ENCODE results near the gene WSB2.

Gene WSB2

DNA sequence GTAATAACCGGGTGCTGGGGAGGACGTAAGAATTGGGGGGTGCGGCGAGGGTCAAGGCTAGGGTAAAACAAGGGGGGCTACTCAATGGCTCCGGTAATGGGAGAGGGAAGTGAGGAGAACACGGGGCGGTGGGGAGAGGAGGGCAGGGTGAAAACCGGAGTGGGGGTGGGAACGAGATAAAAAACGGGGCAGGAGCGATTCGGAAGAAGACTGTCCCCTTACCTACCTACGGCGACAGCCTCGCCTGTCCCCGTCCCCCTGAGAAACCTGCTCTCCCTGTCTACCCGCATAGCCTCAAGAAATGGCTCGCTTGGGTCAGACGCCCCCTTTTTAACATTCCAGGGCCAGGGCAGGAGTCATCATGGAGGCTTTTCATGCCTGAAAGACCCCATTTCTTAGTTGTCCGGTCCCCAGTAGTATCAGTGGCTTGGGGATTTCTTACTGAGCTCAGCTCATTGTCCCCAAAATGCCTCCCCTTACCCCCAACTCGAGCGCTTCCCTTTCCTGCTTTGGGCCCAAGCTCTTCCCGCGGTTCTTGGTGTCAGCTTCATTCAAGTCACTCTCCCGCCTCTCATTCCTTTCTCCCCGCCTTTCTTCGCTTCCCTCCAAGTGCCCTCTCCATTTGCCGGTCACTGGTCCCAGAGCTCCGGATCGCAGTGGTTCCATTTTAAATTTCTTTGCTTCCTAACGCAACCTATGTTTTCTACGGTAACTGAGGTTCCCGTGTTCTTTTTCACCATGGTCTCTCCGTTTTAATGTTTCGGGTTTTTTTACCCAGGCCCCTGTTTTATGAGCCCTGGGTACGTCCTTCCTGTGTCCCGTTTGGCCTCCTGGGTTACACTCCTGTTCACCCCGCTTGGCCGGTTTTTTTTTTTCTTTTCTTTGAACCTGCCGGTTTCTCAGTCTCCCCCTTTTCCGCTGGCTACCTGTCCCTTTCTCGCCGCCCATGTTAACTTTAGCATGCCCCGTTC is 1.2 kb upstream of the WSB2 start:
- no peak for DNase-seq

DNA sequence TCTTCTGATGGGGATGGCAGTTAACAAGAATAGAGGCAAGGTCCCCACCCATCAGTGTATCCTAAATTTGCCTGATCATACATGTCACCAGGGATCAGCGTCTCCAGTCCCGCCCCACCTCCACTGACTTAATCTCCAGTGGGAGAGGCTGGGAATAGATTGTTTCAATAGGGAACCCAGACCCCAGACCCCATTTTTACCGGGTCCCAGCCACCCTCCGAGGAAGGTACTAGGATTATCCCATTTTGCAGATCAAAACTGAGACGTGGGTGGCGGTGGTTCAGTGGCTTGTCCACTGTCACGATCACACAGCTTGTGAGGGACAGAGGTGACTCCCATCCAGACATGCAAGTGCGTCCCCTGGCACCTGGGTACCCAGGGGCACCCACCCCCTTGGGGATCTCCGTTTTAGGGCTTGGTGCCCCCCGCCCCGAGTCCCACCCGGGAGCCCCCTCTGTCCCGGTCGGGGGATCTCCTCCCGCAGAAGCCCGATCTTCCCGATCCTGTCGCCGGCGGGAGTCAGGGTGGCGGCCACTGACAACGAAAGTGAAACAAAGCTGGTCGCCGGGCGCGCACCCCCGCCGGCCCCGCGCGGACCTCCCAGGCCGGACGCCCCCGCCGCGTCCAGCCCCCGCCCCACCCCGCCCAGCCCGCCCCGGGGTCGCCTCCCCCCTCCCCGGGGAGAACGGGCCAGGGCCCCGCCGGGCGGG is 523 bp downstream of the WSB2 start:
- DNase-seq, result no peak

DNA sequence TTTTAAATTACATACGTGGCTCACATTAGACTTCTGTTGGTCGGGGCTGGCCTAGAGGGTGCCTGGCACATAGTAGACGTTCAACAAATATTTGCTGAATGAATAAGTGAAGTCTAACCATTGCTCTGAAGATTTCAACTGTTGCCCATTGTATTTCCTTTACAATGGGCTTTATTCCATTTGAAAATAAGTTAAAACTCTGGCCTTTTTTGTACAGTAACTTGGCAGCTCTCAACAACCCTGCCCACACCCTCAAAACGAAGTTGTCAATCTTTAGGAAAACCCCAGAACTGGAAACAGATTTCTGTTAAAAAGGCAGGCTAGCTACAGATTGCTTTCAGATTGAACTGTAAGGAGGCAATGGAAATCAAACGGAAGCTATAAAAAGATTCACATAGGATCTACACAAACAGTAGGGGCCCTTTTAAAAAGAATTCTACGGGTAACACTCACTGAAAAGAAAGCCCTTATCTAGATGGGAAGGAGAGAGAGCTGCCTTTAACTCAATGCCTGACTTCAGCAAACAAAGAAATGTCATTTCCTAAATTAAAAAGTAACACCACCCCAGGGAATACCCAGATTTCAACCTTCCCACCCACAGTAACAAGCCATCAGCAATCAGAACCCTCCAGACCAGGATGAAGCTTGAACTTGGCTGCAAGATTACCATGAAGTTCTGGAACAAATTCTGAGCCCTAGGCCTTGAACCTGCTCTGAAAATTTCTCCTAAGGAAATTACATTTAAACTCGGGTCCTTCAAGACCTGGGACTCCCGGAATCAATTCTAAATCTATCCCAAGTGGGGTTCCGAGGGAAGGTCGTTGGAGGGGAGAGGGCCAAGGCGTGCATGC is 1.4 kb downstream of the WSB2 start:
- DNase-seq, result no peak

DNA sequence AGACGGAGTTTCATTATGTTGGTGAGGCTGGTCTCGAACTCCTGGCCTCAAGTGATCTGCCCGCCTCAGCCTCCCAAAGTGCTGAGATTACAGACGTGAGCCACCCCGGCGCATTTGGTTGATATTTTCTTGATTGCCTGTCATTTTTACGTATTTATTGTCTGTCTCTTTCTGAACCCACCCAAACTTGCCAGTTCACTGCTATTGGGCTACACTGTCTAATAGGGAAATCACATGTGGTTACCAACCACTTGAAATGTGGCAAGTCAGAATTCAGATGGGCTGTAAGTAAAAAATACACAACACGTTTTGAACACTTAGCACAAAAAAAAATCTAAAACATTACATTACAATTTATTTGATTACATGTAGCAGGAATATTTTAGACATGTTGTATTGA is 2.1 kb downstream of the WSB2 start:
- DNase-seq, result no peak

DNA sequence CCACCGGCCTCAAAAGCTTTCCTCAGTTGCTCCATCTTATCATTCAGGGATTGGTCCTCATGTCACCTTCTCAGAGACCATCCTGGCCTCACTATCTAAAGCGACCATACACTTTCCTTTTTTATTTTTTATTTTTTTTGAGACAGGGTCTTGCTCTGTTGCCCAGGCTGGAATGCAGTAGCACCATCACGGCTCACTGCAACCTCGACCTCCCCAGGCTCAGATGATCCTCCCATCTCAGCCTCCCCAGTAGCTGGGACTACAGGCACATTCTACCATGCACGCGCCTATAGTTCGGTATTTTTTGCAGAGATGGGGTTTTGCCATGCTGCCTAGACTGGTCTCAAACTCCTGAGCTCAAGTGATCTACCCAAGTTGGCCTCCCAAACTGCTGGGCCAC is 2.8 kb downstream of the WSB2 start:
- no peak for DNase-seq

DNA sequence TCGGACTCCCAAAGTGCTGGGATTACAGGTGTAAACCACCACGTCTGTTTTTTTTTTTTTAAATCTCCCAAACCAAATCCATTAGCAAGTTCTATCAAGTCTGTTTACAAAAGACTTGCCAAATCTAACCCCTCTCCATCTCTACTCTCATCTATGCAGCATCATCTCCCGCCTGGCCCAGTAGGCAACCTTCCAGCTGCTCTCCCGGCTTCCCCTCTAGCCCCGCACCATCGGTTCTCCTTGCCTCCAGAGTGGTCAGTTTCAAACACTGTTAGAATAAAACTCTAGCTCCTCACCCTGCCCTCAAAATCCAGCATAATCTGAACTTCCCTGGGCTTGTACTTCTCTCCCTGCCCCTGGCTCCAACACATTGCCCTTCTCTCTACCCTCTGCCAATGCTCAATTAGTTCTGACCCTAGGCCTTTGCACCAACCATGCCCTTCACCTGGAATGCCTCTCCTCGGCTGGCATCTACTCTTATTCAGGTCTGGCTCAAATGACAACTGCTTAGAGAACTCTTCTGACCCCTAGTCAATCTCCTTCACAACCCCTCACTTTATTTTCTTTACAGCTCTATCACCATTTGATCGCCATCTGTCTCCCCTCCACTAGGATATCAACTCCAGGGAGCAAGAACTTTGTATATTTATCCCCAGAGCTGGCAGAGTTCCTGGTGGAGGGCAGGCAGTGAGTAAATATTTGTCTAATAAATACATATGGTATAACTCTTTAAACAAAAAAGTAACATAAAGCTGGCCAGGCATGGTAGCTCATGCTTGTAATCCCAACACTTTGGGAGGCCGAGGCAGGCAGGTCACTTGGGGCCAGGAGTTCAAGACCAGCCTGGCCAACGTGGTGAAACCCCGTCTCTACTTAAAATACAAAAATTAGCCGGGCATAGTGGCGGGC is 4.9 kb downstream of the WSB2 start:
- no peak for DNase-seq

DNA sequence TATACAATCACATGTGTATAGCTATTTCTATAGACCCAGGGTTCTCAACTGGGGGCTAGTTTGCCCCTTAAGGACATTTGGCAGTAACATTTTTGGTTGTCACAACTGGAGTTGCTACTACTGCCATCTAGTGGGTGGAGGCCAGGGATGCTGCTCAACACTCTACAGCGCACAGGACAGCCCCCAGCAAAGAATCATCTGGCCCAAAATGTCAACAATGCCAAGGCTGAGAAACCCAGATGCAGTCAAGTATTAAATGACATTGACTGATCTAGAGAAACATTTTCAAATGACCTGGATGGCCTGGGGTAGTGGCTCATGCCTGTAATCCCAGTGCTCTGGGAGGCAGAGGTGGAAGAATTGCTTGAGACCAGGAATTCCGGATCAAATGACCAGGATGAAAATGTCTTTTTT is 5.8 kb downstream of the WSB2 start:
- peak in 1 of 2 experiments; percentile 12 for DNase-seq

DNA sequence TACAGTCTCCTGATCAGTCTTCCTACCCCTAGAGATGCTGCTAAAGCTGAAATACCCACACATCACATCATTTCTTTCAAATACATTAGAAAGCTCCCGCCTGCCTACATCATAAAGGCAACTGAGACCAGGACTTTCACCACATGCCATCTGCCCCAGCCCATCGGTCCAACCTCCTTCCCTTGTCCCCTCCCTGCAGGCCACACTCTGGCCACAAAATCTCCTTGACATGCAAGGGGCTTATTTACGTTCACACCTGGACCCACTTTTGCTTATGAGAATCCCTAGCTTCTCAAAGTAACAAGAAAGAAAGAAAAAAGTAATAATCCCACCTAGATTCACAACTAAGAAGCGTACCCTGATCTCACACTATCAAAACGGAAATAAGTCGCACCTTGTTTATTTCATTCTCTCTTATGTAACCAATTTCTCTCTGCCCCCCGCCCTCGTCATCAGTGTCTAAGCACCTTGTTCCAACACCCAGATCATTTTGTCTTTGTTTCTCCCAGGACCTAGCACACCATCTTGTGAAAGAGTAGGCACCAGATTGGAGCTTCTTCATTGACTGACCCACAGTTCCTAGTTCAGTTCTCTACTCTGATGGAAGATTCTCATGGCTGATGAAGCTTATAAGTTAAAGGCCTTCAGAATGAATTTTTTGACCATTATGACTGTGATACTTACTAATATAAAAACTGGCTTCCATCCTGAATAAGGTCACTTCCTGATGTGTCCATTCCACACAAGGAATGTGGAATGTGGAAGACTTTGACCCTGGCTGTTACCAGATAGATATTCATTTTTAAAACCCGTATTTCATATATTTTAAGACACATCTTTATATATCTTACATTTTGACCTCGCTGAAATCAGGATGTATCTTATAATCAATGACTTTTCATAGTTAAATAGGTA is 7.7 kb downstream of the WSB2 start:
- no peak for DNase-seq

DNA sequence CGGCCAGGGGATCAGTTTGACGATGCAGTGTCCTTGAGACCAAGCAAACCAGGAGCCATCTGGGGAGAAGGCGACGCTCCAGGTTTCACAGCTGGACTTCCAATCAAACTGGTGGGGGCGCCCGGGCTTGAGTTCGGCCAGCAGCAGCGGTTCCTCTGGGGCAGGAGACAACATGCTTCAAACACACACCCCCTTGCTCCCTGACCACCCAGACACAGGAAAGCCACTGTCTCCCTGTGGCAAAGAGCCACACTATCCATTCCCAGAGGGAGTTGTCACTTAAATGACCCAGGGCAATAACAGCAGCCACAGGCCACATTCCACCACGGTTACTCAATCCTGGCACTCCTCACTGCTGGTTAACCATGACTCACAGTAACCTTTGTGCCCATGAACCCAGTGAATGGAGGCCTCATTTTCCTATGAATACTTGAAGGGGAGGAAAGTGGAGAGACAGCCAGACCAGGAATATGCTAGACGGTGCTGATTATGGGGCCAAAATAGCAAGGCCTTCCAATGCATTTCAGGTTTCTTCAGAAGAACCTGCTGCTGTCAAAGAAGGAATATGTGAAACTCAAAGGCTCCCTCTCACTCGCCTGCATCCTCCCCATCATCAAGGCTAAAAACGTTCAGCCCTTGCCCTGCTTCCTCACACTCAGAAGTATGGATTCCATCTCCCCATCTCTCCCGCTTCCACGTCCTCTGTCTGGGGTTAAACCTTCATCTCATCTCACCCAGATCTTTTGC is 8.5 kb downstream of the WSB2 start:
- DNase-seq, result no peak

DNA sequence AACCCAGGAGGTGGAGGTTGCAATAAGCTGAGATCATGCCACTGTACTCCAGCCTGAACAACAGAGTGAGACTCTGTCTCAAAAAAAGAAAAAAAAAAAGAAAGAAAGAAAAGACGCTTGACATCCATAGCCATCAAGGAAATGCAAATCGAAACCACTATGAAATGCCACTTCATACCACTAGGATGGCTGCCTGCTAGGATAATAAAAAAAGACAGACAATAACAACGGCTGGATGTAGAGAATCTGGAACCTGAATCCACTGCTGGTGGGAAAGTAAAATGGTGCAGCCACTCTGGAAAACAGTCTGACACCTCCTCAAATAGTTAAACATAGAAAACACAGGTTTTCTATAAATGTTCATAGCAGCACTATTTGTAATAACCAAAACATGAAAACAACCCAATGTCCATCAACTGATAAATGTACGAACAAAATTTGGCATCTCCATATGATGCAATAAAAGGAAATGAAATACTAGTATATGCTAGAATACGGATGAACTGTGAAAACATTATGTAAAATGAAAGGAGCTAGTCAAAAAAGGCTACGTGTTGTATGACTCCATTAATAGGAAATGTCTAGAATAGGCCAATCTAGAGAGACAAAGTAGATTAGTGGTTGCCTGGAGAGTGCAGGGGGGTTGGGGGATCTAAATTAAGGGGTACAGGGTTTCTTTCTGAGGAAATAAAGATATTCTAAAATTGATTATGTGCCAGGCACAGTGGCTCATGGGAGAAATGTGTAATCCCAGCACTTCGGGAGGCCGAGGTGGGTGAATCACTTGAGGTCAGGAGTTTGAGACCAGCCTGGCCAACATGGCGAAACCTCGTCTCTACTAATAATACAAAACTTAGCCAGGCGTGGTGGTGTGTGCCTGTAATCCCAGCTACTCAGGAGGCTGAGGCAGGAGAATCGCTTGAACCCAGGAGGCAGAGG is 9.7 kb downstream of the WSB2 start:
- DNase-seq, result no peak

DNA sequence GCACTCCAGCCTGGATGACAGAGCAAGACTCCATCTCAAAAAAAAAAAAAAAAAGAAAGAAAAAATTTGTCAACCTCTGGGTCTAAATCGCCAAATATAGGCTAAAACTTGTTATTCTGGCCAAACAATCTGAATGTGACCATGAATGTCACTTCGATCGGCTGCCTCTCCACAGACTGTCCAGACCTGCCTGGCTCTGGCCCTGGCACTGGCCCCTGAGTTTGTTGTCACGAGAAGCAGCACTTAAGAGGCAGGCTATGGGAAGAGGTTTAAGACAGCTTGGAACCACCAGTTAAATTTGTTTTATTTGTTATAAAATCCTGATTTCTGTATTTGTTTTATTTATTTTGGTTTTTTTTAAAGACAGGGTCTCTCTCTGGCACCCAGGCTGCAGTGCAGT is 14.5 kb downstream of the WSB2 start:
- DNase-seq, result no peak

DNA sequence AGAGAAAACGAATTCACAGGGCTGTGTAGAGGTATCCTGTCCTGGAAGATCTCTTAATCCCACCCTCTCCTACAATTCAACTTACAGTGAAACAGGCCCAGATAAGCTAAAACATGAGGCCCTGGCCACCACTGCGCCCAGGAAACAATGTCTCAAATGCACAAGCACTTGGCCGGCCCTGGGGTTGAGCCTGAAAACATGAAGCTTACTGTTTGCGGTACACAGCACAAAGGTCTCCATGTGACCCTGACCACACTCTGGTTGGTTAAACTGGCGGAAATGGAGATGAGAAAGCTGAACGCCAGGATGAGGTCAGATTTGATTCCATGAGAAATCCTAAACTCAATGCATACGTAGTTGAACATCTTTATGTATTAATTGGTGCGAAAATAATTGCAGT is 16.4 kb downstream of the WSB2 start:
- DNase-seq, result no peak

DNA sequence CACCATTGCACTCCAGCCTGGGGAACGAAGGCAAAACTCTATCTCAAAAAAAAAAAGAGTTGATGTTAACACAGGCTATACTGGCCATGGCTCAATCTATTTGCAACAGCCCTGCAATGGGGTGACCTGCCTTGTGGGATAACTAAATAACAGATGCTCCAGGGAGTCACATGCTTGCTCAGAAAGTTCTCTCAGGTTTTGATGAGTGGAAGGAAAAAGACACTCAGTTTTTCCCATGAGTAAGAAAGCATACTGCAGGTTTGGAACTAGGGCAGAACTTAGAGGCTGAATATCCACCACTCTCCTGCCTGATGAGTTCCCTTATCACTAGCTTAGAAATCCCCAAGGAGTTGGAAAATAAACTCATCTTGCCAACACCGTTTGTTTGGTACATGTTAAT is 16.9 kb downstream of the WSB2 start:
- no peak for DNase-seq

DNA sequence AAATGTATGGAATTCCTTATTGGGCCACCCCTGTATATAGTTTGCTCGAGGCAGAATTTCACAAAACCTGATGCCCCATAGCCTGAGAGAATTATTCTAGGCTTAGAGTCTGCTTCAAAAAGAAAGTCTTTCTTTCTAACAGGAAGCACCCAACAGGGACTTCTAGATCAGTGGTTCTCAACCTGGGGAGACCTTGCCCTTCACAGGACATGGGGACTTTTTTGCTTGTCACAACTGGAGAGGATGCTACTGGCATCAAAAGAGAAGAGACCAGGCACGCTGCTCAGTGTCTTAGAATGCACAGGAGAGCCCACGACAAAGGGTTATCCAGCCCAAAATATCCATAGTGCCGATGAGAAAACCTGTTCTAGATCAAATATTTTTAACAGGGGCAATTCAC is 18.9 kb downstream of the WSB2 start:
- DNase-seq, result no peak

DNA sequence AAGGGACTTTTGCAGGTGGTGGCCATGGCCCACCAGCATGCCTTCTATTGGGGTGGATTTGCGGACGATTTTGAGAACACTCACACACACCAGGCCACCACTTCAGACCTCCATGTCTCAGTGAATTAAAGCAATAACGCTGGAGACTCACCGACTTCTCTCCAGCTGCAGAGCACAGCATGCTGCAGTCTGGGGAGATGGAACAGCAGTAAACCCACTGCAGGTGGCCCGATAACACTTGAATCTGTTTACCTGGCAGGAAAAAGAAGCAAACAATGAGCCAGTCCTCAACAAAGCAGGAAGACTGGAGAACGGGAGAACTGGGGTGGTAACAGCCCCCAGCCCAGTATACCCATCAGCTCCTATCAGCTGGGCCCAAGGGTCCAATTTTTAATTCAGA is 22.8 kb downstream of the WSB2 start:
- no peak for DNase-seq

DNA sequence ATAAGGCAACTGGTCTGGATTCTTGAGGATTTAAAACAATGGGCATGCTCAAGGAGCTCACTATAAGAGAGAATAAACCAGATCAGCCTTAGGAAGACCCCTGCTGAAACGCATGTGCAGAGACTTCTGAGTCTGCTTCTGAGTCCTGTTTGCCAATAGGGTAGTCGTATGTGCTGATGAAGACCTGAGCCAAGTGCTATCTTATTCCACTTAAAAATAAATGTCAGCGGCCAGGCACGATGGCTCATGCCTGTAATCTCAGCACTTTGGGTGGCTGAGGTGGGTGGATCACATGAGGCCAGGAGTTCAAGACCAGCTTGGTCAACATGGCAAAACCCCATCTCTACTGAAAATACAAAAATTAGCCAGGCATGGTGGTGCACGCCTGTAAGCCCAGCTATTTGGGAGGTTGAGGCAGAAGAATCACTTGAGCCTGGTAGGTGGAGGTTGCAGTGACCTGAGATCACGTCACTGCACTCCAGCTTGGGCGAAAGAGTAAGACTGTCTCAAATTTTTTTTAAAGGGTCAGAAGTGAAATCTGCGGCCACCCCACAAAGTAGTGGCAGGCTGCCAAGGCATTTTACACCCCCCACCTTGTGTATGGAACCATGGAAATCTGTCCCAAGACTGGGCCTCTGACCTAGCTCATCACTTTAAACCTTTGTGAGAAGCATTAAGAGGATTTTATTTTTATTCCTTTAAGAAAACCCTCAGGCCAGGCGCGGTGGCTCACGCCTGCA is 24.1 kb downstream of the WSB2 start:
- DNase-seq, result no peak

DNA sequence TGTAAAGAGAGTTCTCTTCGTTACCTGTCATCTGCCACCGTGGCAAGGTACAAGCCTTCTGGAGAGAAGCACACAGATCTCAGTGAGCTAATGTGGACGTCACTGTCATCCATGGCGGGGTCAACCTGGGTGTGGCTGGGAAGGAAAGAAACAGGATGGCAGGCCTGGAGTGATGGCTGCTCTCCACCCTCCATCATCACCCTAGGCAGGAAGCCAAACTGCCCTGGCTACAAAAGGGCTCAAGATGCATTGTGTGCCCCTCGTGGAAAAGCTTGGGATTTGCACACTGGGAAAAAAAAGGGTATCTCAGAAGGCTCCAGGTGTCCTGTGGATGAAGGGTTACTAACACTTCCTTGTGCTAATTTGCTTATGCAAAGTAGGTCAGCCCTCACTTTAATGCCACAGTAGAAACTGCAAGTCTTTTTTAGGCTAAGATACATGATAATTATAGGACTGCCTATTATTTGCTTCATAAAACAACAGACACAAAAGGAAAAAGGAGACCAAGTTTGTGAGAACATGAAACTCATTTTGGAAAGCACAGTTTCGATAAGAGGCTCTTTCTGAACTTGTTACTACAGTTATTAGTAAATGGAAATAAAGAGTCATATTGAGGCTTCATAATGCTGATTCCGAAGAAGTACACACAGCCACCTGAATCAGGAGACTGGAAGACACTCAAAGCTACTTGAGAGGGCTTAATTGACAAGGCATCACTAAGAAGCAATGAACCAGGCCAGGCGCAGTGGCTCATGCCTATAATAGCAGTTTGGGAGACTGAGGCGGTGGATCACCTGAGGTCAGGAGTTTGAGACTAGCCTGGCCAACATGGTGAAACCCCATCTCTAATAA is 25.6 kb downstream of the WSB2 start:
- no peak for DNase-seq

Data from NCI-H1930 (cell line).